GM18507 (cell line): ENCODE measurements around the gene LCMT1.
"Not testable (repeated sequence)": the region's sequence is repeated elsewhere in the genome, so short reads cannot be mapped to it uniquely, and the experiment has no call there.

ENCODE experiments used
- DNase-seq: peaks from one replicate; pipeline ENCODE4 v3.0.0; 2011; ENCODE audit warnings: low read depth; ENCODE audit not compliant: insufficient read length; ENCODE audit errors: extremely low spot score
- FAIRE-seq: peaks from 2 replicates; lab custom pipeline; 2011; peaks lifted over from hg19 to GRCh38; lab: Jason Lieb, UNC

Gene LCMT1

DNA sequence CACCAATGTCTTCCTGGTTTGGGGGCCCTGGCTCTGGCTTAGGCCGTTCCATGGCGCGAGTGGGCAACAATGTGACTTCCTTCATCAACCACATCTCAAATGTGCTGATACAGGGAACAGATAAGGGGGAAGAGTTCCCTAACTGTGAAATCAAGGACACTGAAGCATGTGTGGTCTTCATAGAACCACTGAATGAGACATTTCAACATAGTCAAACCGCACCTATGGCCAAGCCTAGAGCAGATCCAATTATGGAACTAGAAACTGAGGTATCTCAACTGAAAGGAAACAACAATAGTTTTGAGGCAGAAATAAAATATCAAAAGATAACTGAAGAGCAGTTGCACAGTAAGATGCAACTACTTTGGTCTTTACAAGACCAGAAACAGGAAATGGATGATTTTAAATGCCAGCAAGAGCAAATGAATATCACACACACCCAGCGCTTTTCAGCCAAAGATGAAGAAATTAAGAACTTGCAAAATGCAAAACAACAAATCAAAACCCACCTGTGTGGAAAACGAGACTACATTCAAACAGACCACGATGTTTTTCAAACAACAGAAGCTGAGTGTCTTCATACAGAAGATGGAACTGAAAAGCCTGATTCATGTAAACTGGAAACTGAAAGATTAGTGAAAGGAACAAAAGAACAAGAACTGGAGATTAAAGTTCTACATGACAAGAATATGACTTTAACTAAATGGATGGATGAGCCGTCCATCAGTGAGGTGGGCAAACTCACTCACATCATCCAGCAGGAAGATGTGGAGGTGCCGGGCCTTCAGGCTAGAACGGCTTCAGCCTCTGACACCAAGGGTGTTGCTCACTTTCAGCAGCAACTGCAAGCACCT is 18.1 kb upstream of the LCMT1 start:
- no peak for DNase-seq
- peak; percentile 84 for FAIRE-seq

DNA sequence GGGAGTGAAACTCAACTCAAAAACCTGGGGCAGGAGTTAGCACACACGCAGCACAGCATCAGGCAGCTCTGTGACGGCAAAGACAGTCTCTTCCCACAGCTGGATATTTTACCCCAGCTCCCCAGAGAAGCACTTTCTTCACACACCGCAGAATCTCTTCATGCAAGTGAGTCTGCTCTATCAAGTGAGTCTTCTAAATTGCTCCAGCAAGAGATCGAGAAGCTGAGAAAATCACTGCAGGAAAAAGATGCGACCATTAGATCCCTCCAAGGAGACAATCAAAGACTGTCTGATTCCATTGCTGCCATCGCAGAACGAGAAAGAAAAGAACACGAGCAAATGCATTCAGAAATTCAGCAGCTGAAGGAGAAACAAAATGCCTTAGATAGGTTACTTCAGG is 16.9 kb upstream of the LCMT1 start:
- DNase-seq (no peak), FAIRE-seq (peak; percentile 54)

DNA sequence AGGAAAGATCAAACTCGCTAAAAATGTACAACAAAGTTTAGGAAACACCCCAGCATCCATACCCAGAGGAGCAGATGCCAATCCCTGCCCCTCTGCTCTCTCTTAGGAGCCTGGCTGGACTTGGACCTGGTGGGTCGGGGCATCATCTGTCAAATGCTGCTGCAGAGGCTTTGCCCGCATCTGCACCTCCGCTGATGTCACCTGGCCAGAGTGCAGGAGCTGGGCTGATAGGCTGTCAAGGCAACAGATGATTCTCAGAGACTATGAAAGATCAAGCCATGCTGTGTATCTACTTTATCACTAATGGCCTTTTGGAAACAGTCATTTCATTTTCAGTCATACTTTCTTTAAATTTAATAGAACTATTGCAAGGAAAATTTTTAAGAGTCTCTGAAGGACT is 15.9 kb upstream of the LCMT1 start:
- FAIRE-seq = no peak
- no peak for DNase-seq

DNA sequence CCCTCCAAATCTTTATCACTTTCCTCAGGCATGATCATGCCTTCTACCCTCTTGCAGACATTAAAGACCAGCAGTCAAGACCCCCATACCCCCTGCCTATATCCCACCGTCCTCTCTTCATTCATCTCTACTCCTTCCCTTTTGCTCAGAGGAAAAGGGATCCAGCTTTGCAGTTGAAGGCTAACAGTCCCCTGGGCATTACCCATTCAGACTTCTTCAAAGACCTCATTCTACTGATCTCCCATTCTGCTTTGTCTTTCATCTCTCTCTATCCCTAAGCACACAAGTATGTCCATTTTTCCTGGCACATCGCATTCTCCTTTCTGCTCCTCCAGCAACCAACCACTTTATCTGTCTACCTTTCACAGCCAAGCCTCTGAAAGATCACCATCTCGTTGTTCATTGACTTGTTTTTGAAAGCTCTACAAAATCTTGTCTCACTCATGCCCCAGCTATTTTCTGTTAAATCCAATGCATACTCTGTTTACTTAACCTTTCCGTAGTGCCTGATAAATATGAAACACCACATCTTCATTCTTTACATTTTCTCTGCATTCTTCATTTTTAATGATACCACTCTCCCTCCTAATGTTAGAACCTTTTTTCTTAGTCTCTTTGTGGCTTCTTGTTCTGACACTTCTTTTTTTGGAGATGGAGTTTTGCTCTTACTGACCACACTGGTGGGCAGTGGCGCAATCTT is 14.1 kb upstream of the LCMT1 start:
- FAIRE-seq = no peak
- DNase-seq = no peak

DNA sequence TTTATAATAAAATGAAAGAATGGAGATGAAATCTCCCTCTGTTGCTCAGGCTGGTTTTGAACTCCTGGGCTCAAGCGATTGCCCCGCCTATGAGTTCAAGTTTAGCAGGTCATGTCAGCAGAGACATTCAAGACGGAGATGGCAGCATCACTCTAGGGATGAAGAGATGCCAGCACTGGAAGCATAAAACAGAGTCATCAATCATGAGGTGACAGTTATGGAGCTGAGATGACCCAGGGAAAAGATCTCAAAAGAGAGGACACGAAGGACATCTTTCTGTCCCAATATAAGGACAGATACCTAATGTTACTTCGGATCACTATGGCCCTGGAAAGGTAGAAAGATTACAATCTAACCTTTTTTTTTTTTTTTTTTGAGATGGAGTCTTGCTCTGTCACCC is 11.0 kb upstream of the LCMT1 start:
- no peak for FAIRE-seq
- DNase-seq = no peak

DNA sequence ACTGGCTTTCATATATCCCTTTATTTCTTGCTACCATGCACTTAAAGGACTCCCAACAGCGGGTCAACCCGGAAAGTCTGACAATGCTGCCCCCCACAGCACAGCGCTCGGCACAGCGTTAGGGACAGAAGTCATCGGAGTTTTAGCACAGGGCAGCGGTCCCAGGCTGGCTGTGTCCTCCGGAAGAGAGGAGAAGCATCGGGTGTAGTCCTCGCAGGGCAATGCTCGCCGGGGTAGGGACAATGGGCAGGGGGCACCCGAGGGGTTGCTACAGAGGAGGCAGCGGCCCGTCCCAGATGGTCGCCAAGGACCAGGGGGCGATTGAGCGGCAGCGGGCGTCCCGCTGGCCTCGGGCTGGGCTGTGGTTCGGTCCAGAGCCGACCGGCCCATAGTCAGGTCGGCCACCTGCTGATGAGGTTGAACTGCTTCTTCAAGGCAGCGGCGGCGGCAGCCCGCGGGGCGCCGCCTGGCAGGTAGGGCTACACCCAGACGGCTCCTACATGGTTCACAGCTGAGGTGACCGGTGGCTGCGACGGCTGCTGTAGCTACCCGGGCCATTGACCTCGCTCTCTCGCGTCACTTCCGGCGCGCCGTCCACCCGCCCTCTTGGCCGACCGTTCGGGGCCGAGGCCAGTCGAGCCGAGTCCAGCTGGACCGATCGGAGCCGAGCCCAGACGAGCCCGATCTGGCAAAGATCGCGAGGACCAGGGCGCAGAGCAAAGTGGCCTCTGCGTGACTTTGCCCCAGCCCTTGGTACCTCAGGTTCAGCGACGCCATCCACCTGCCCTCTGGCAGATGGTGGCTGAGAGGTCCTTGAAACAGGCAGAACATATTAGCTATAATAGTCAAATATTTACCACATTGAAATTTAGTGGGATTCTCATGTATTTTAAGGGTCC is 4.7 kb upstream of the LCMT1 start:
- peak; percentile 81 for DNase-seq
- FAIRE-seq = peak; percentile 72

DNA sequence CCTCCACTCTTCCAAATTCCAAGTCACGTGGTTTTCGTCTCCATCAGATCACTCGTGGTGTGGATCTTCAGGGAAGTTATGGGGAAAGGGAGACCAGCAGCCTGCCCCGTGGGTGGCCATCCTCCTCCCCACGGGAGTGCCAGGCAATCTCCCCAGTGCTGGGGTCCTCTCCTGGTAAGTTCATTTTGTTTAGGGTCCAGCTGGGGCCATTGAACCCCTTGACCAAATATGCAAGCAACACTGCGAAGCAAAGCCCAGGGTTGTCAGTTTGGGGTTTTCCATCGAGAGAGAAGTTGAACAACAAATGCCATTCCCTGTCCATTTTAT is 4.1 kb upstream of the LCMT1 start:
- FAIRE-seq (no peak), DNase-seq (no peak)

DNA sequence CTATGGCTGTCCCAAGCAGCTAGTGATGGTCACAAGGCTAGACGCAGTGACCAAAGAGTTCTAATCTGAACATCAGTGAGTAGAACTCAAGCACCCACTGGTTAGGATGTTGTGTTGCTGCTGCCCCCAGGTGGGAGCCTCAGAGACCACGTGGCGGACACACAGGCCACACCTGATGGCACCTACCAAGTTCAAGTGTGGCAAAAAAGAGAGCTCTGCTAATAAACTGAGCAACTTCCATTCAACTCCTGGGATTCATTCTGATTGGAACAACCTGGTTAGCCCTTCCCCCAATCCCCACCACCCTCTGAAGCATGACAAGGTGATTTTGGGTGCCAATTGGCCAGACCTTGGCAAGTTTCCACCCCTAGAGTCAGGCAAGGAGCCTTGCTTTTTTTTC is 3.5 kb upstream of the LCMT1 start:
- FAIRE-seq (no peak), DNase-seq (no peak)

DNA sequence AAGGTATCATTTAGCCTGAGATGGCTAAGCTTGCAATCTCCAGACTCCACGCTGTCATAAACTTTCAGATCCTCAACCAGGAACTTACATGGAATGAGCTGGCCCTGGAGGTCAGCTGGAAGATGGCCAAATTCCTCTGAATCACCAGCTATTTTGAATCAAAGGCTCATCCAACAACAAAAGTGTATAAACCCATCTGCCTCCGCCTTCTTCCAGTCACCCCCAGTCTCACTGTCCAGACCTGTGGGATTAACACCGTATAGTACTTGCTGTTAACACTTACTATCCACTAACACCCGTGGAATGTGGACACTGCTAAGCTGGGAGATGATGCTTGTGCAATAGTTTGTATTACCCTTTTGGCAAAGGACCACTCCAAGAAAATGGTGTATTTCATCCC is 1.9 kb upstream of the LCMT1 start:
- FAIRE-seq (no peak), DNase-seq (no peak)

DNA sequence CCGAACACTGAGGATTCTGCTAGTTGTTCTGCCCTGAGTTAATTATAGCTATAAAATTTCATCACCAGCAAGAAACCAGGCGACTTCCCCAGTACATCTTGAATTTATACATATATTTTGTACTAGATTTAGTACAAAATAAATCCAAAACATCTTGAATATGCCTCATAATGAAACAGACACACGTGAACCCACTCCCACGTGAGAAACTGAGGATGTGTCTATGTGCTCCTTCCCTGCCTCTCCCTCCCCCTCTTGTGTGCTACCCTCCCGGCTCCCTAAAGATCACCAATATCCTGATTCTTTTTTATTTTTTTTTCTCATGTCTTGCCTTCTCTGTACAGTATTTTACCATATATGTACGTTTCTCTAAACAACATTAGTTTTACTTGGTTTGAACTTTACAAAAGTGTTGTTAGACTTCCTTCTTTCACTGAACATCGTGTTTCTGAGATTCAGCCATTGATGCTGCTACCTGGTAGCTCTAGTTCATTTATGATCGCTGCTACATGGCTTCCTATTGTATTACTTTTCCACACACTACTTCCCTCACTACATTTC is 1.1 kb upstream of the LCMT1 start:
- DNase-seq (no peak), FAIRE-seq (no peak)

DNA sequence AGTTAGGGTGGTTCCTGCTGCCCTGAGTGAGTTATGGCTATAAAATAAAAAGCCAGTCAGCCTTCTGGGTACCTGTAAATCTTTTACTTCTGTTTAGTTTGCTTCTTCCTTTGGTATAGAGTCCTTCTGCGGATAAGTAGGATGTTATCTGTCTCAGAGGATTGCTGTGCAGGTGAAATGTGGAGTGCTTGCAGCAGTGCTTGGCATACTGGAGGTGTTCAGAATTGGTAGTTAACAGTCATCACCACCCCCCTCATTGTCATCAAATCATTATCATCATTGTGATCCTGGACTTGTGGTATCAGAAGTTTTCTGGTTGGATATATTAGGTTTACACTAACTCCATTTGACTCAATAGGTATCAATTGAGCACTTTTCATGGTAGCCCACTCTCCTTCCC is 2.6 kb downstream of the LCMT1 start:
- DNase-seq = no peak
- no peak for FAIRE-seq

DNA sequence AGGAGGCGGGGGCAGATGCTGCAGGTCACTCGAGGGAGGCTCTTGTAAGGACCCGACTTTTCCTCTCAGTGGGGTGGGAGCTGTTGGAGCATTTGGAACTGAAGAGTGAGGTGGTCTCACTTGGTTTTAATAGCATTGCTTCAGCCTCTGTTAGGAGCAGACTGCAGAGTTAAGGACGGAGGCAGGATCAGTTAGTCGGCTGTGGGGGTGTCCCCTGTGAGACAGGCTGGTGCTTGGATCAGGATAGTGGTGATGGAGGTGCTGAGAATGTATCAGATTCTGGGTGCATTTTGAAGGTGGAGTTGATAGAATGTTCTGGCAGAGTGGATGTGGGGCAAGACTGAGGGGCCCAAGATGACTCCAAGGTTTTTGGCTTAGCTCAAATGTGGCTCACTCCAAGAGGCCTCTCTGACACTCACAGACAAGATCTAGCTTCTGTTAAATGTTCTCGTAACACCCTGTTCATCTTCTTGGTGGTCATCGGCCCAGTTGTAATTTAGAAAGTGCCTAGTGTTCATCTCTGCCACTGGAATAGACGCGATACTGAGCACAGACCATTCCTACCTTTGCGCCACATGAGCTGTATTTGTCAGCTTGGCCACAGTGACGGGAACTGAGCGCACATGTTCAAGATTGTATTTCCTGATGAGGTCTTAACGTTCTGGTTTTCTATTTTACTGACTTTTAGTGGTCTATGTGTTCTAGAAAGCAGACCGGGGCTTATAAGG is 7.5 kb downstream of the LCMT1 start:
- no peak for FAIRE-seq
- no peak for DNase-seq

DNA sequence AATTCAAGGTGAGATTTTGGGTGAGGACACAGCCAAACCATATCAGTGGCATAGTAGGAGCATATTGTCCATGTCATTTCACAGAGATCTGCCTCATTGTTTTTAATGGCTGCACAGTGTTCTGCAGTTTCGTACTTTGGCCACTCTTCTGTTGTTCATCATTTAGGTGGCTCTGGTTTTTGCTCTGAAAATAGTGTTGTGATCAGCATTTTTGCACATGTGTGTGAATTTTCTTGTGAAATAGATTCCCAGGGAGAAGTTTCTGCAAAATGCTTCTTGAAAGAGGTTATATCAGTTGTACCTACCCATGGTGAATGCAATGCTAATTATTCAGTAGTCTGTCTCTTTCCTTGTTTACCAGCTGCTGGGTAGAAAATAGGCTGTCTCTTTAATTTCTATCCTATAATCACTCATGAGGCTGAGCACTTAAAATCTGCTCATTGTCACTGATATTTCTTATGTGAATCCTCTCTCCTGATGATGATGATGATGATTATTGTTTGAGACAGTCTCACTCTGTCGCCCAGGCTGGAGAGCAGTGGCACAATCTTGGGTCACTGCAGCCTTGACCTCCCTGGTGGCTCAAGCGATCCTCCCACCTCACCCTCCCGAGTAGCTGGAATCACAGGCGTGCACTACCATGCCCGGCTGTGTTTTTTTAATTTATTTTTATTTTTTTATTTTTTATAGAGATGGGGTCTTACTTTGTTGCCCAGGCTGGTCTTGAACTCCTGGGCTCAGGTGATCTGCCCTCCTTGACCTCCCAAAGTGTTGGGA is 10.5 kb downstream of the LCMT1 start:
- no peak for FAIRE-seq
- no peak for DNase-seq

DNA sequence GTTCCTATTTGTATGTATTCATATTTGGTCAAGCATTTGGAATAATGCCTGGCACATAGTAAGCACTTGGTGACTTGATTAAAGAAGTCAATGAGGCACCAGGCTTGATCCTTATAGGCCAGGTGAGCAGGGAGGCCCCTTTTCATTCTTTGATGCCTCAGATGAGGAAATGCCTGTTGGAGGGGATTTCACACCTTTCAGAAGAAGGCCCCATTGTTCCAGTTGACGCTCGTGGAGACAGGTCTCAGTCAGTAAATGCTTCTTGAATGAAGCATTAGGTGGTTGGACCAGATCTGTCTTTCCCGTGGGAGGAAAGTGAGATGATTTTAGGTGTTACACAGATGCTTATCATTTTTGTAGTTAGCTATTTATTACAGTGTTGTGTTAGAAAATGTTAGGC is 13.0 kb downstream of the LCMT1 start:
- no peak for DNase-seq
- no peak for FAIRE-seq

DNA sequence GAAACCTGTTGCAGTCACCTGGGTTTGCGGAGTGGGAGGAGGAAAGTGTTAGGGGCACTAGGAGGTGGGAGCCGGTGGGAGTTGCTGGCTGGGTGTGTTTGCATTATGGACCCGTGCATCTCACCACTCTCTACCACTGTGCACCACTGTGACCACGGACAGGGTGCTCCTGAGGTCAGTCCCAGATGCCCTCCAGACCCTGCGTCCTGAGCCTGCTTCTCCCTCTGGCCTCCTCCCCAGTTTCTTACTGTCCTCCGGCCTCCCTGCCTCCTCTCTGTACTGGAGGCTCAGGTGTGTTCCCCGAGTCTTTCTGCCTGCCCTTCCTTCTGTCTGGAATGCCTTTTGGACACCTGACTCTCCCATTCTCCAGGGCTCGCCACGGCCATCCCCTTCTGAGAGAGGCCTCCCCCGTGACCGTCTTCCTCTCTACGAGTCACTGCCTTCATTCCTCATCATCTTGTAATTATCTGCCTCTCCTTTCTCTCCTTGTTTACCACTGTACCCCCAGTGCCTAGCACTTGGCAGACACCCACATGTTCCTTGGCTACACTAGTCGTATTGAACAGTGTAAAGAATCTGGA is 14.6 kb downstream of the LCMT1 start:
- not testable (repeated sequence) for DNase-seq, FAIRE-seq

DNA sequence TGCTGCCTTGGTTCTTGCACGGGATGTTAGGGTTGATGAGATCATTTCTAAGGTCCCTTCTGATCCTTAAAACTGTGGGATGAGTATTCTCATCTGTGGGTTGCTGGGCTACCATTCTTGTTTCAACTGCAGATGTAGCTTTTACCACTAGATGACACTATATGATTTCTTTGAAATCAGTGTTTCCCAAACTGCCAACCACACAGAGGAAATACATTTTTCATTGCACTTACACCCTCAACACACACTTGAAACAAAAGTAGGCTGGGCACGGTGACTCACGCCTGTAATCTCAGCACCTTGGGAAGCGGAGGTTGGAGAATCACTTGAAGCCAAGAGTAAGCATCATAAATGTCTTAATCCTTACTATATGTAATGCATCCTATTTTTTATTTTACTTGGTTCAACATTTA is 15.3 kb downstream of the LCMT1 start:
- DNase-seq (no peak), FAIRE-seq (no peak)

DNA sequence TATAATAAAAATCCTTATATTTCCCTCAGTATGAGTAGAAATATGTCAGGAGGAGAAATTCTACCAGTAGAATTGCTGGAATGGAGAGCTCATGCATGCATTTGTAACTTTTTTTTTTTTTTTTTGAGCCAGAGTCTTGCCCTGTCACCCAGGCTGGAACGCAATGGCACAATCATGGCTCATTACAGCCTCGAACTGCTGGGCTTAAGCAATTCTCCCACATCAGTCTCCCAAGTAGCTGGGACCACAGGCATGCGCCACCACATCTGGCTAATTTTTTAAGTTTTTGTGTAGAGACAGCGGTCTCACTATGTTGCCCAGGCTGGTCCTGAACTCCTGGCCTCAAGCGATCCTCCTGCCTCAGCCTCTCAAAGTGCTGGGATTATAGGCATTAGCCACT is 21.2 kb downstream of the LCMT1 start:
- not testable (repeated sequence) for FAIRE-seq

DNA sequence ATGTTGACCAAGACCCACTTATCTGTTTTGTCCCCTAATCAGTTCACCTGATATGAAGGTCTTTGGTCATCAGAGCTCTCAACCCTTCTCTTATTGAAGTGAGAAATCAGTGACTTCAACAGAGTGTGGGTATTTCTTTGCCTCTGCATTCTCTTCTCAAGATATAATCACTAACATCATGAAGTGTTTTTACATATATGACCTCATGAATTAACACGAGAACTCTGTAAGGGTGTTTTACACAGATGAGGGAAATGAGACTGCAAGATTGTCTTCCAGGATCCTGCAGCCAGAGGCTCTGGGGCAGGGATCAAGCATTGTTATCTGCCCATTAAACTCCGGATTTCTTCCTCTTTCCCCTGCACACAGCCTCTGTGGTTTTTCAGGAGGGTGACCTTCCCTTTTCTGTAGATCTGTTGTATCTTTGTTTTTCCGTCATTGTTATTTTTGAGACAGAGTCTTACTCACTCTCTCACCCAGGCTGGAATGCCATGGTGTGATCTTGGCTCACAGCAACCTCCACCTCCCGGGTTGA is 22.7 kb downstream of the LCMT1 start:
- FAIRE-seq (no peak), DNase-seq (no peak)

More for the DNA sequence above, 21.2 kb downstream of the LCMT1 start:
- DNase-seq = not testable (repeated sequence)
